Mesenchymal stem cell (in vitro differentiated cells and primary cell): ENCODE measurements around the gene HRH1.
A peak's percentile ranks its signal among the peaks of the same experiment; 100 is the strongest.
"Not testable (repeated sequence)": the region's sequence is repeated elsewhere in the genome, so short reads cannot be mapped to it uniquely, and the experiment has no call there.

ENCODE experiments used
- DNase-seq: peaks from one replicate; pipeline ENCODE4 v3.0.0-alpha.2; 2013
- H2AFZ ChIP-seq: one replicate; pipeline ENCODE4 v1.6.1; 2013; ENCODE audit warnings: low read depth, mild to moderate bottlenecking, control low read depth, inconsistent platforms, low read length, moderate library complexity
- H2AK5ac ChIP-seq: 2 replicates; pipeline ENCODE4 v1.6.1; 2013; ENCODE audit warnings: low read length, moderate library complexity, mild to moderate bottlenecking, inconsistent platforms; ENCODE audit not compliant: severe bottlenecking
- H2BK120ac ChIP-seq: one replicate; pipeline ENCODE4 v1.6.1; 2013; ENCODE audit warnings: low read depth, mild to moderate bottlenecking, inconsistent platforms, low read length, moderate library complexity
- H2BK12ac ChIP-seq, 2 experiments: one replicate each; pipeline ENCODE4 v1.6.1; 2013; ENCODE audit warnings: inconsistent platforms in 2 of 2, low read length in 2 of 2, mild to moderate bottlenecking in 2 of 2, moderate library complexity in 2 of 2, control low read depth in 1 of 2
- H2BK15ac ChIP-seq: one replicate; pipeline ENCODE4 v1.6.1; 2013; ENCODE audit warnings: mild to moderate bottlenecking, low read depth, inconsistent platforms; ENCODE audit not compliant: poor library complexity, severe bottlenecking
- H2BK5ac ChIP-seq: 2 replicates; pipeline ENCODE4 v1.6.1; 2013; ENCODE audit warnings: low read depth, mild to moderate bottlenecking, low read length, control low read depth, inconsistent platforms; ENCODE audit not compliant: poor library complexity, severe bottlenecking
- H3K14ac ChIP-seq, 2 experiments: one replicate each; pipeline ENCODE4 v1.6.1; 2013; ENCODE audit warnings: inconsistent platforms in 2 of 2, low read length in 2 of 2, control low read depth in 1 of 2, mild to moderate bottlenecking in 1 of 2, moderate library complexity in 1 of 2
- H3K18ac ChIP-seq, 2 experiments: one replicate each; pipeline ENCODE4 v1.6.1; 2013; ENCODE audit warnings: inconsistent platforms in 2 of 2, low read length in 2 of 2, control low read depth in 1 of 2, low read depth in 1 of 2, mild to moderate bottlenecking in 1 of 2
- H3K23ac ChIP-seq, 2 experiments: one replicate each; pipeline ENCODE4 v1.6.1; 2013; ENCODE audit warnings: inconsistent platforms in 2 of 2, low read length in 2 of 2, mild to moderate bottlenecking in 2 of 2, moderate library complexity in 2 of 2, control low read depth in 1 of 2
- H3K27ac ChIP-seq: 2 replicates; pipeline ENCODE4 v1.5.1; 2013; ENCODE audit warnings: mild to moderate bottlenecking, moderate library complexity, low read length, control low read depth, inconsistent platforms; ENCODE audit not compliant: poor library complexity, severe bottlenecking
- H3K27me3 ChIP-seq, 2 experiments: 2 replicates each; pipeline versions ENCODE4 v1.6.1 to v1.7.0; 2013; ENCODE audit warnings: low read length in 2 of 2, mild to moderate bottlenecking in 2 of 2, moderate library complexity in 2 of 2, control low read depth in 1 of 2, inconsistent platforms in 1 of 2; ENCODE audit not compliant: control insufficient read depth in 1 of 2, insufficient read depth in 1 of 2
- H3K36me3 ChIP-seq, 2 experiments: 2 replicates each; pipeline versions ENCODE4 v1.6.1 to v1.7.0; 2013; ENCODE audit warnings: low read length in 2 of 2, control low read depth in 1 of 2, inconsistent platforms in 1 of 2, low read depth in 1 of 2, mild to moderate bottlenecking in 1 of 2; ENCODE audit not compliant: insufficient read depth in 2 of 2, control insufficient read depth in 1 of 2
- H3K4ac ChIP-seq, 2 experiments: one replicate each; pipeline ENCODE4 v1.6.1; 2013; ENCODE audit warnings: inconsistent platforms in 2 of 2, low read length in 2 of 2, mild to moderate bottlenecking in 2 of 2, moderate library complexity in 2 of 2, control low read depth in 1 of 2, low read depth in 1 of 2
- H3K4me1 ChIP-seq: 2 replicates; pipeline ENCODE4 v1.6.1; 2013; ENCODE audit warnings: low read depth, low read length, control low read depth; ENCODE audit not compliant: control insufficient read depth, insufficient read depth
- H3K4me2 ChIP-seq: 2 replicates; pipeline ENCODE4 v1.6.1; 2013; ENCODE audit warnings: low read length, mild to moderate bottlenecking, inconsistent platforms; ENCODE audit not compliant: poor library complexity, severe bottlenecking
- H3K4me3 ChIP-seq, 2 experiments: 2 replicates each; pipeline versions ENCODE4 v1.5.1 to v1.7.0; 2013; ENCODE audit warnings: low read length in 2 of 2, mild to moderate bottlenecking in 2 of 2, control low read depth in 1 of 2, low read depth in 1 of 2; ENCODE audit not compliant: insufficient read depth in 1 of 2
- H3K79me1 ChIP-seq: replicated peaks from 2 replicates; pipeline ENCODE4 v1.6.1; 2013; ENCODE audit warnings: mild to moderate bottlenecking, control low read depth, low read length, inconsistent platforms; ENCODE audit not compliant: poor library complexity, severe bottlenecking
- H3K9ac ChIP-seq: 2 replicates; pipeline ENCODE4 v1.7.0; 2013; ENCODE audit warnings: mild to moderate bottlenecking, low read length, moderate library complexity
- H3K9me3 ChIP-seq: 2 replicates; pipeline ENCODE4 v1.7.0; 2013; ENCODE audit warnings: mild to moderate bottlenecking, low read length; ENCODE audit not compliant: control insufficient read depth
- H4K8ac ChIP-seq: one replicate; pipeline ENCODE4 v1.6.1; 2013; ENCODE audit warnings: inconsistent platforms, mild to moderate bottlenecking, low read length, moderate library complexity
- H4K91ac ChIP-seq: one replicate; pipeline ENCODE4 v1.6.1; 2013; ENCODE audit warnings: mild to moderate bottlenecking, low read length, inconsistent platforms
- WGBS: methylation state at CpG from one replicate; pipeline ENCODE4 v1.1.7; 2013; ENCODE audit warnings: mixed read lengths; 5-methylcytosine and 5-hydroxymethylcytosine counted together

HRH1 gene

GRCh38 chr3:11217370-11217769, 63.1 kb downstream of the HRH1 start:
- not testable (repeated sequence) for H4K8ac ChIP-seq, H3K36me3 ChIP-seq, H3K27ac ChIP-seq, H3K27me3 ChIP-seq, DNase-seq, H3K4me1 ChIP-seq, H3K9me3 ChIP-seq, H3K4me2 ChIP-seq, H2AK5ac ChIP-seq, H2BK120ac ChIP-seq, H3K4ac ChIP-seq, H4K91ac ChIP-seq, H3K14ac ChIP-seq, H3K9ac ChIP-seq, H2AFZ ChIP-seq, H3K23ac ChIP-seq, H2BK12ac ChIP-seq, H3K4me3 ChIP-seq, H2BK15ac ChIP-seq, H3K18ac ChIP-seq, H2BK5ac ChIP-seq
- H3K79me1 ChIP-seq = peaks cover 16% of the 10 kb centered on the region
- 85% methylated on average over 6 of the region's 6 CpGs for WGBS

DNA sequence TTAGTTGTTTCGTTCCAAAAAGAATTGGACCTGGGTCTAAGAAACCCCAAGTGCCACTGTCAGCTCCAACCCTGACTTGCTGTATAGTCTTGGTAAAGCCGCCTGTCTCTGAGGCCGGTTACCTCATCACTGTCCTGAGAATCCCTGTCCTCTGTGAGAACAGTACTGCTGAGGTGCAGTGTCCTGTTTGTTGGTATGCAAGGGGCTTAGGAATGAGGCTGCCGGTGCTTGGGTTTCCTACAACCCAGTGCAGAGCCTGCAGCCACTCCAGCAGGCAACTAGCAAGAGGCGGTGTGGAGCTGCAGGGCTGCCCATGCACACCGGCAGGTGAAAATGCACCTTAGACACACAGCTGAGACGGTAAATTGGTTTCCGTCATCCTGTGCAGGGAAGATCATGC, 65.9 kb downstream of the HRH1 start:
- Histone ChIP-seq H2AFZ (no peak overlapping the region), H2BK5ac (no peak overlapping the region), H3K27ac (no peak overlapping the region), H2AK5ac (no peak overlapping the region), H3K18ac (no peak overlapping the region), H3K9ac (no peak overlapping the region), H3K79me1 (peaks cover 14% of the 10 kb centered on the region), H3K23ac (no peak overlapping the region), H3K9me3 (no peaks in the 10 kb centered on the region), H3K36me3 (peaks cover 0 to 8% of the 10 kb centered on the region in 2 experiments), H2BK15ac (peak overlapping the region; percentile 79), H3K14ac (no peak overlapping the region), H4K91ac (peak overlapping the region; percentile 32), H3K4me1 (peaks cover 5% of the 10 kb centered on the region), H3K27me3 (no peaks in the 10 kb centered on the region), H2BK12ac (no peak overlapping the region), H2BK120ac (no peak overlapping the region), H3K4ac (no peak overlapping the region), H3K4me3 (no peak overlapping the region), H4K8ac (no peak overlapping the region), H3K4me2 (no peak overlapping the region)
- no peak for DNase-seq
- 93% methylated on average over 8 of the region's 8 CpGs for WGBS

GRCh38 chr3:11221818-11222415, 67.6 kb downstream of the HRH1 start:
- no peak overlapping the region for H3K14ac ChIP-seq
- H3K9ac ChIP-seq = no peak overlapping the region
- WGBS = 92% methylated on average over 2 of the region's 3 CpGs
- H2BK12ac ChIP-seq = no peak overlapping the region
- no peak overlapping the region for H3K23ac ChIP-seq
- H2BK5ac ChIP-seq = no peak overlapping the region
- no peaks in the 10 kb centered on the region for H3K9me3 ChIP-seq
- no peak overlapping the region for H3K27ac ChIP-seq
- no peaks in the 10 kb centered on the region for H3K27me3 ChIP-seq
- DNase-seq = no peak
- no peak overlapping the region for H4K8ac ChIP-seq
- peaks cover 0 to 4% of the 10 kb centered on the region in 2 experiments for H3K36me3 ChIP-seq
- no peak overlapping the region for H4K91ac ChIP-seq
- H3K4me2 ChIP-seq = no peak overlapping the region
- no peak overlapping the region for H2BK120ac ChIP-seq
- no peak overlapping the region for H2AK5ac ChIP-seq
- peaks cover 10% of the 10 kb centered on the region for H3K79me1 ChIP-seq
- H3K4ac ChIP-seq = no peak overlapping the region
- H3K4me1 ChIP-seq = peaks cover 8% of the 10 kb centered on the region
- H3K18ac ChIP-seq = no peak overlapping the region
- H2AFZ ChIP-seq = no peak overlapping the region
- H2BK15ac ChIP-seq = no peak overlapping the region
- no peak overlapping the region for H3K4me3 ChIP-seq

DNA sequence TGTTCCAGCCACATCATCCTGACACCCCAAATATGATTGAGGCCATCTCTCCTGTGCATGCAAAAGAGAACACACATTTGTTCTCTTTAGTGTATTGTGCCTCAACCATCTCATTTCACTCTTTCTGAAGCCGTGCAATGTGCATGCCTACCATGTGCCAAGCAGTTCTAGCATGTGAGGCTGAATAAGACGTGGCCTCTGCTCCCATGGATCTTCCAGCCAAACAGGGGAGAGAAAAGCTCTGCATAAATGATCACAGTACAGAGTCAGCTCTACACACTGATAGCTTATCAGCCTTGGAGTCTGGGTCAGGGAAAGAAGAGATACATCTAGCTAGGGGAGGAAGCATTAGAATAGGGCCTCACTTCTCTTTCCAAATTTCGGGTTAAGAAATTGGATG, 69.7 kb downstream of the HRH1 start:
- H2BK120ac ChIP-seq = no peak overlapping the region
- H3K27ac ChIP-seq = no peak overlapping the region
- no peak overlapping the region for H3K9ac ChIP-seq
- no peak overlapping the region for H3K4ac ChIP-seq
- no peak overlapping the region for H3K4me3 ChIP-seq
- peaks cover 4 to 10% of the 10 kb centered on the region in 2 experiments for H3K36me3 ChIP-seq
- H3K14ac ChIP-seq = no peak overlapping the region
- WGBS = 85% methylated on average over 3 of the region's 3 CpGs
- no peak overlapping the region for H2AK5ac ChIP-seq
- H2BK15ac ChIP-seq = no peak overlapping the region
- no peak overlapping the region for H2BK12ac ChIP-seq
- H3K4me1 ChIP-seq = peaks cover 8% of the 10 kb centered on the region
- H3K18ac ChIP-seq = no peak overlapping the region
- no peak overlapping the region for H3K23ac ChIP-seq
- H3K9me3 ChIP-seq = no peaks in the 10 kb centered on the region
- H2AFZ ChIP-seq = no peak overlapping the region
- DNase-seq = no peak
- H4K8ac ChIP-seq = no peak overlapping the region
- H3K4me2 ChIP-seq = no peak overlapping the region
- peaks cover 10% of the 10 kb centered on the region for H3K79me1 ChIP-seq
- H2BK5ac ChIP-seq = no peak overlapping the region
- no peak overlapping the region for H4K91ac ChIP-seq
- H3K27me3 ChIP-seq = no peaks in the 10 kb centered on the region
